HG03135 (cell line): ENCODE results near the gene PPM1B.
"Not testable (repeated sequence)": the region's sequence is repeated elsewhere in the genome, so short reads cannot be mapped to it uniquely, and the experiment has no call there.

ENCODE experiments used
- ATAC-seq: cut with Tn5 transposase; IDR thresholded peaks from one replicate; pipeline ENCODE4 v1.9.1; 2021; ENCODE audit warnings: mild to moderate bottlenecking, moderate library complexity; ENCODE audit not compliant: unreplicated experiment

PPM1B gene

DNA sequence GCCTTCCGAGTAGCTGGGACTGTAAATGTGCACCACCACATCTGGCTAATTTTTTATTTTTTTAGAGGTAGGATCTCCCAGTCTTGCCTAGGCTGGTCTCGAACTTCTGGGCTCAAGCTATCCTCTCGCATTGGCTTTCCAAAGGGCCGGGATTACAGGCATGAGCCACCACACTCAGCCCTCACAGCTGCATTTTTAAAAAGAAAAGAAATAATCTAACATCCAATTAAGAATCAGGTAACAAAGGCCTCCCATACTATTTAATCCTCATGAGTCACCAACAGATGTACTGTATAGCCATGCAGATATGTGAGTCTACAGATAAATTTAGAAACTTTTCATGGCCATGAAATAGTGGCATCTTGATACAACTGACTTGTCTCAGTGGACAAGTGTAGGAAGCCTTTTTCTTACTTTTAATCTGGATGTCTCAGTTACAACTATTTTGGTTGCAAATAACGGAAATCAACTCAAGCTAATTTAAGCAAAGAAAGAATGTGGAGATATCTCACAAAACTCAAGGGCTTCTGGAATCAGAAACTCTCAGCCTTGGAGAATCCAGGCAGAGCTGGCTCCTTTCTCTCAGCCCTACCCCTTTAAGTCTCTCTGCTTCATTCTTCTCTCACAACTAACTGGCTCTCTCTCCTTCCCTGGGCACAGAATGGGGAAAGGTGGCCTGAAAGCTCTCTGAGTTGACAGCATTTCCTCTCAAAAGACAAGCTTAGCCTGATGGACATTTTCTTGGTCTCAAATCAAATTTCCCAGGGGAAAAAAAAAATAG lies 12.8 kb upstream of the PPM1B start:
- ATAC-seq = no peak

DNA sequence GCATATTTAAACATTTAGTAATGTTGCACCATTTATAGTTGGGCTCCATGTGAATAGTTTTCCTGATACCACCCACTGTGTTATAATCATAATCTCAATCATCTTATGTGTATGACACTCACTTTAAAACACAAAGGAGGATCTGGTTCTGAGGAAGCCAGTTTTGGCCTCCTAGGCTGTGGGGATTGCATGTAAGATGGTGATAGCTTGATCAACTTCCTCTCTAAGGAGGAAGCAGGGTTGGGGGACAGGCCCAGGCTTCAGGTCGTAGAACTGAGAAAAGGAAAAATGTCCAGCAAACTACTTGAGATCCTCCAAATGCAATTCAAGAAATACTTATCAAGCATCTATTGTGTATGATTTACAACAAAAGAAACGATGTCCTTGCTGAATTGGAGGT lies 4.9 kb upstream of the PPM1B start:
- ATAC-seq = no peak

DNA sequence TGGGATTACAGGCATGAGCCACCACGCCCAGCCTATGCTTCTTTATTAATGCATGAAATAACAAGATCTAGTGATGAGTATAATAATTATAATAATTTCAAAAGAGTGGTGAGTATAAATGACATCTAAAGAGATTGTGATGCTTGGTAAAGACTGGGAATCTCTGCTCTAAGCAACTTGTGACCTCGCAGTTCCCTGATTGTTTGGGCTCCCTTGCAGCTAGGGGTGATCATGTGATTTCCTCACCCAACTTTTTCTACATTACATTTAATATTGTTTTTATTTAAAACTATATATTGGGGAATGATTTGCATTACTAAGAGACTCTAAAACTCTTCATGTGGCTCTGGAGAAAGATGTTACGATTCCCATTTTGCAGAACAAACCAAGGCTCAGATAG lies 4.1 kb upstream of the PPM1B start:
- no peak for ATAC-seq

DNA sequence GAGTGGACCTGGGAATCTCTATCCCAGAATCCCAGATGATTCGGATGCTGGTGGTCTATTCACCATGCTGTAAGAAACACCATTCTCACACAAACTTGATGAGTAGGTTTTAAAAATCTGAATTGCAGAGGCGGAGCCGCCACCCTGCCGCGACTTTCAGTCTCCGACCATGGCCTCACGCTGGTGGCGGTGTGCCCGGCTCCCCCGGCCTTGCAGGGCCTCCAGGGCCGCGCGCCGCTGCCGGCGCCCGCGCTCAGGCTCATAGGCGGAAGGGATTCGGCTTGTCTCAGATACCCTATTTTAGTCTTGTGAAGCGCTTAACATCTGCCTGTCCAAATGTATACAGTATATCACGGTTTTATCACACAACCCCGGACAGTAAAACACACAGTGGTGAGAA lies 2.6 kb upstream of the PPM1B start:
- no peak for ATAC-seq

DNA sequence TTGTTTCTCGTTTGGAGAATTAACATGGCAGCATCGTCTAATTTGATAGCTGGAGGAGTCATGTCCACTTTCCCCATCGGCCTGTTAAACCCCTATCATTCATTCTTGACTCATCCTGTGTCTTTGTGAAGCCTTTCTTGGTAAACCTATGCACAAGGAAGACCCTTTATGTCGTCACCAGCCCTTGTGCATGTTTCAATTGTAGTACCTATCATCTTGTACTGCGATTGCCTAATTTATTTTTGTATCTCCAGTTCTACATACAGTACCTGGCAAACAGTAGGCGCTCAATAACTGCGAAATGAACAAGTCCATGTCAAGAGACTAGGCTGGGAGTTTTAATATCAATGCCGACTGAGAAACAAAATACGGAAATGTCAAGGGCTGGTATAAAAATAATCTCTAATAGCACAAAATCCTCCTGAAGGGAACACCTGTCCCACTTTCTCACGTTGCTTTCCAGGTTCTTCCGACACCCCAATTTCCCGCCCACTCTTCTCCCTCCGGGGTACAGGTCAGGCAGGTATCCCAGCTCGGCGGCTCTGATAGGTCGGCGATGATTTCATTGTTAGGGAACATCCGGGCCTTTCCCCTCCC lies 1.3 kb upstream of the PPM1B start:
- ATAC-seq = no peak

DNA sequence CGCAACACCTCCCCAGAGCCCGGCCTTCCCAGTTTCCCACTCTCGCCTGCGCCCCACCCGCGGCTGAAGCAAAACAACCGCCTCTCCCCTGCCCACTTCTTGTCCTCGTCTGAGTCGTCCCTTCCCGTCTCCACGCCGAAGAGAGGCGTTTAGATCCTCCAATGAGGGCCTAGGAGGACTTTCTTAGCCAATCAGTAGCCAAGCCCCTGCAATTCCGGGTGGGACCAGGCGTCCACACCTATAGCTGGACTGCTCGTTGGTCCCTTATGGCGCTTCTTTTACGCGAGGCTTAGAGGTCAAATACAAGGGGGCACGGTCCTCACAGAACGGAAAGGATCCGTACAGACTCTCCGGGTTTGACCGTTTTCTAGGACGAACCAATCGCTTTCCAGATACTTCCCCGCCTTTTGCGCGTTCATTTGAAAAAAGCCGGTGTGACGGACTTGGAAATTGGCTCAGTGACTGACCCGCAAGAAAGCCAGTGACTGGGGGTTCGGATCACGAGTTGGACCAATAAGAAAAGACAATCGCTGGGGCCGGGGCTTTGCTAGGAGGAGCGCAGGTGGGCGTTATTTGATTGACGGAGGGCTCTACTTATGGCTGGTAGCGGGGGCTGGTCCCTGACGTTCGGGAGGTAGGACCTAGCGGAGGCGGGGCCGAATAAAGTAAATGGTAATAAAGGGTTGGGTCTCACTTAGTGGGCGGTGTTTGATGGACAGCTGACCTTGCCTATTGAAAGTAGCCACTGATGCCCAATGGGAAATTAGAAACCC lies 581 bp upstream of the PPM1B start:
- peak; percentile 85 for ATAC-seq

DNA sequence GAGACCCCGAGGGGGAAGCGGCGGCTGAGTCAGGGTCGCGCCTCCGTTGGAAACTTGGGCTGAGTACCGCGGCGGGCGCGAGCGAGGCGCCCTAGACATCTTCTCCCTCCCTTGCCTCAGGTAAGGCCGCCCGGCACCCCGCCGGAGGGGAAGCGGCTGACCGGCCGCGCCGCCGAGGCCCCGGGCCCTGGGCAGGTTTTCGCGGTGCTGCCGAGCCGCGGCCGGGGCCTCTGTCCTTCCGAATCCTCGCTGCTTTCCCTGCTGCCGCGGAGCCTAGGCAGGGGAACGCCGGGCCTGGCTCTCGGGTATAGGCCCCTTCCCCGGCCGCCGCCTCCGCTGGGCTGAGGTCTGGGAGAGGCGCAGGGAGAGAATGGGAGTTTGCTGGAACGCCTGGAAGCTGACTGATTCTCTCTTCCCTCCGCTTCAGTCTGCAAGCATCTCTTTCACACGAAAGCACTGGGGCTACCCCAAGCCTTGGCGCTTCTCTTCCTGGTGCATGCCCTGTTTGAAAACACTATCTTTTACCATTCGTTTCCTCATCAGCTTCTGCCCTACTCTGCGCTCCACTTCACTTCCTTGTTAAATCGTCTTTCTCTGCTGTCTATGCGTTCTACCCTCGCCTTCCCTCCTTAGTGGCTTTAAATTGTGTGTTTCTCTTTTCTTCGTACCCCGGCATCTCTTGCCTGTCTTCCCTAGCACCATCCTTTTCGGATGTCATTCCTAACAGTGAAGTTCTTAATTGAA lies 652 bp downstream of the PPM1B start:
- ATAC-seq = peak; percentile 27

DNA sequence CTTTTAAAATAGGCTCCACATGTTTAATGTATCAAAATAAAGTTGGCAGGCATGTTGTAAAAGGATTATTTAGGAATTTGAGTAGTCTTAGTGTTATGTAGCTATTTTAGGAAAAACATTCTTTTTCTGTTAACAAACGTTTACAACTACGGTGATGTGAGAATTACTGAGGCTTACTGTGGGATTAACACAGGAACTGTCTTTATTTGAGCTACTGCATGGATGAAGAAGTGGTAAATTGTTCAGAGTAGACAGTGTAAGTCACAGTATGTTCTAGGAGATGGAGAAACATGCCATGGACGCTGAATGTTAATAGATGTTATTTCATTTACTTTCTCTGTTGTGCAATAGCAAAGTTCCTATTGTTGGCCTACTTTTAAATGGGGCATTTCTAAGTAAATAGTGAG lies 1.6 kb downstream of the PPM1B start:
- no peak for ATAC-seq

DNA sequence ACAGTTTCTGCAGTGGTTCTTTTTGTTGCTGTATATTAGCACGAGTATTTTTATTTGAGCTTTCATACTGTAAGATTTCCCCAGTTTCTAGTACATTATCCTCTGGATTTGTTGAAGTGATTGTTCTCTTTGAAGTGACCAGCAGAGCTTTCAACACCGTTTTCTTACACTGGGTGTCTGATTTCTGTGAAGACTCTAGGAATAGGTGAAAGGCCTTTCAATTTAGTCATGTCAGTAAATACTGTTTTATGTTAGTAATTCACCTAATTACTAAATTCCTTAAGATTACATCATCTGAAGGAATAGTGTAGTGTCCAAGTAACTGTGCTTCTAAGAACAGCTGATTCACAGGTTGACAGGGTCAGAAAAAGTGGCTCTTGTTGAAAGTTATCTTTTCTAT lies 2.3 kb downstream of the PPM1B start:
- ATAC-seq = no peak

DNA sequence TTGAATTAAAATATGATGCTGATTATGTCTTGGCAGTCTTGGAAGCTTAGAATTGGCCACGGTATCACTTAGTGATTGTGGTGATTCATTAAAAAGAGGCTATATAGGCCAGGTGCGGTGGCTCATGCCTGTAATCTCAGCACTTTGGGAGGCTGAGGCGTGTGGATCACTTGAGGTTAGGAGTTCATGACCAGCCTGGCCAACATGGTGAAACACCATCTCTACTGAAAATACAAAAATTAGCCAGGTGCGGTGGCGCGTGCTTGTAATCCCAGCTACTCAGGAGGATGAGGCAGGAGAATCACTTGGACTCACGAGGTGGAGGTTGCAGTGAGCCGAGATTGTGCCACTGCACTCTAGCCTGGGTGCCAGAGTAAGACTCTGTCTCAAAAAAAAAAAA lies 2.8 kb downstream of the PPM1B start:
- ATAC-seq = not testable (repeated sequence)

DNA sequence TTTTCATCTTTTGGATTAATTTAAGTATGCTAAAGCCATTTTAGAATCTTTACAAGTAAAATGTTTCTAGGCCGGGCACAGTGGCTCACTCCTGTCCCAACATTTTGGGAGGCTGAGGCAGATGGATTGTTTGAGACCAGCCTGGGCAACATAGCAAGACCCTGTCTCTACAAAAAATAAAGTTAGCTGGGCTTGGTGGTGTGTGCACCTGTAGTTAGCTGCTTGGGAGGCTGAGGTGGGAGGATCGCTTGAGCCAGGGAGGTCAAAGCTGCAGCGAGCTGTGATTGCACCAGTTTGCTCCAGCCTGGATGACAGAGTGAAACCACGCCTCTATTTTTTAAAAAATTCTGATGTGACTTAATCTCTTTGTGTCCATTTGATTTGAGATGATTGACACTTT lies 3.9 kb downstream of the PPM1B start:
- no peak for ATAC-seq

DNA sequence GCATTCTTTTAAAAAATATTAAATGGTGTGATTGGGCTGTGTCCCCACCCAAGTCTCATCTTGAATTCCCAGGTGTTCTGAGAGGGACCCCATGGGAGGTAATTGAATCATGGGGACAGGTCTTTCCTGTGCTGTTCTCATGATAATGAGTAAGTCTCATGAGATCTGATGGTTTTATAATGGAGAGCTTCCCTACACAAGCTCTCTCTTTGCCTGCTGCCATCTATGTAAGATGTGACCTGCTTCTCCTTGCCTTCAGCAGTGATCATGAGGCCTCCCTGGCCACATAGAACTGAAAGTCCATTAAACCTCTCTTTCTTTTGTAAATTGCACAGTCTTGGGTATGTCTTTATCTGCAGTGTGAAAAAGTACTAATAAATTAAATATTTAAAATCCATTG lies 10.3 kb downstream of the PPM1B start:
- no peak for ATAC-seq

DNA sequence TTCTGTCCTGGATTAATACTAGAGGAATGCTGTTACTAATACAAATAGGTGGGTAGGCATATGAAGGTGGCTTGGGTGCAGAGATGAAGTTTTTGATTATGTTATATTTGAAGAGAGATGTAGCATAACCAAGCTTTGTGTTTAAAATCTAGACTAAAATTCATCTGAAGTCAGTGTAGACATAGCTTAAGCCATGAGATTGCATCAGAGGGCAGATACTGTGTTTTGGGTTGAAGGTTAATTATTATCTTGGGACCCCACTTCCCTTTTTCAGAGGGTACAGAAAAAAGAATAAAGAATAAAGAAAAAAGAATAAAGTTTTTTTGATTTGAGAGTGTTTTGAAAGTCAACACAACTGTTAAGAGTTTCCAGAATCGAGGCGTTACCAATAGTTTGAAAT lies 13.0 kb downstream of the PPM1B start:
- ATAC-seq = no peak

DNA sequence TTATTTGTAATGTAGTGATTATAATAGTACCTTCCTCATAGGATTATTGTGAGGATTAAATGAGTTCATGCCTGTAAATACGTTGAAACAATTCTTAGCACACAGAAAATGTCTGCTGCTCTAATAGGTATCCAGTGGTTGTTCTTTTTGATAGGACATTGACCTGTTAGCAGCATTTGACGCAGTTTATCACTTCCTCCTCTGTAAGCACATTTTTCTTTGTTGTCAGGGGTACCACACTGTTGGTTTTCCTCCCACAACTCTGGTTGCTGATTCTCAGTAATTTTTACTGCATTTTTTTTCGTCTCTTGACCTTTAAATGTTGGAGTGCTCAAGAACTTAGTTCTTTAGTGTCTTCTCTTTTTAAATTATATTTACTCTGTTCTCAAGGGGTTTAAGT lies 15.4 kb downstream of the PPM1B start:
- no peak for ATAC-seq

DNA sequence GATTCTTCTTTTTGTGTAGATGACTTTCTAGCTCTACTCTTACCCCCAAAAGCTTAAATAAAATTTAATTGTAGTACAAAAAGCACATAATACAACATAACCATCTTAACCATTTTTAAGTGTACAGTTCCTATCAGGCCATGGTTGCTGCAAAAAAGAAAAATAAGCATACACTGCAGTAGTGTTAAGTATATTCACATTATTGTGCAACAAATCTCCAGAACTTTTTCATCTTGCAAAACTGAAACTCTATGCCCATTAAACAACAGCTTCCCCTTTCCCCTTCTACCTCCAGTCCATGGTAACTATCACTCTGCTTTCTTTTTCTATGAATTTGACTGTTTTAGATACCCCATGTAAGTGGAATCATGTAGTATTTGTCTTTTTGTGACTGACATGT lies 18.1 kb downstream of the PPM1B start:
- ATAC-seq = no peak

DNA sequence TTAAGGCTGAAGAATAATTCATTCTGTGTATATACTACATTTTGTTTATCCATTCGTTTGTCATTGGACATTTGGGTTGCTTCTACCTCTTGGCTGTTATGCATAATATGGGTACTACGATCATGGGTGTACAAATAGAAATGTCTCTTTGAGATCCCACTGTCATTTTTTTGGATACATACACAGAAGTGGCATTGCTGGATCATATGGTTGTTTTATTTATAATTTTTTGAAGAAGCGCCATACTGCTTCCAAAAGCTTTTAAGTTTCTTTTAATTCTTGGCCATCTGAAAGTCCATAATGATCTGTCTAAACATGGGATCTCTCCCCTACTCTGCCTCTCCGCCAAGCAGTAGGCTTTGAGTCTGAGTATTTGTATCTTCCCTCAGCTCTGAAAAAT lies 18.6 kb downstream of the PPM1B start:
- ATAC-seq = no peak

DNA sequence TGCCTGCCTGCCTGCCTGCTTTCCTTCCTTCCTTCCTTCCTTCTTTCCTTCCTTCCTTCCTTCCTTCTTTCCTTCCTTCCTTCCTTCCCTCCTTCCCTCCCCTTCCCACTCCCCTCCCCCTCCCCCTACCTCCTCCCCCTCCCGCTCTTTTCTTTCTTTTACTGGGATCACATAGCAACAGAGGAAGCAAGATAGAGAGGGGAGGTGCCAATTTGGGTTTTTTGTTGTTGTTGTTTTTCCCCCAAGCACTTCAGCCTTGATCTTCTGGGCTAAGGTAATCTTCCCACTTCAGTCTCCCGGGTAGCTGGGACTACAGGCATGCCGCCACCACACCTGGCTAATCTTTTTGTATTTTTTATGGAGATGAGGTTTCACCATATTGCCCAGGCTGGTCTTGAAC lies 20.0 kb downstream of the PPM1B start:
- ATAC-seq = no peak

DNA sequence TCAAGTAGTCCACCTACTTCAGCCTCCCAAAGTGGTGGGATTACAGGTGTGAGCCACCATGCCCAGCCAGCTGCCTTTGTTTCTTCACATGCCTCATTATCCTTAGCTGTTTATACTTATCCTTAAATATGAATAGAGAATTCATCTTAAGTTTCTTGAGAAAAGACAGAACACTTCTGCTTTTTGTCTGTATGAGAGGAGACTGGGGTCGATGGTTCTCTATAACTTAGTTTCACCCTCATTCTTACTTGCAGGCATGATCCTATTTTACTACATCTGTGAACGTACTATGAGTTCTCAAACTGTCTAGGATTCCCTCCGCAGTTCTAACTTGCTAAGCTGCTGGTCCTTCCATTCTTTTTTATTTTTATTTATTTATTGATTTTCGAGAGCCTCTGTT lies 20.4 kb downstream of the PPM1B start:
- ATAC-seq = no peak

DNA sequence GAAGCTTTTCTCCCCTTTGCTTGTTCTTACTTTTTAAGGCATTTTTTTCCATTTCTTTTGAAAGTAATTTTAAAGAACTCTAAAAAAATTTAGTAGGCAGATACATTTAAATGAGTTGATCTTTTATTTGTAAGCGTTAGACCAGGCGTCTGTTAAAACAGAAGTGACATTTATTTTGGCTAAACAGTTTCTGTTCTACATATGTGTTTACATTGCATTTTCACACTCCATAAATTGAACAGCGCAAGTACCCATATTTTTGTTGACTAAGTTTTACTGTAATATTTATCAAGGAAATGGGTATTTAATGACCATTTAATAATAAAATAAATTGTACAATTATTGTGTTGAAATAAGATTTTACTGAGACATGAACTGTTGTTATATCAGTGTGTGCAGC lies 21.9 kb downstream of the PPM1B start:
- ATAC-seq = no peak

DNA sequence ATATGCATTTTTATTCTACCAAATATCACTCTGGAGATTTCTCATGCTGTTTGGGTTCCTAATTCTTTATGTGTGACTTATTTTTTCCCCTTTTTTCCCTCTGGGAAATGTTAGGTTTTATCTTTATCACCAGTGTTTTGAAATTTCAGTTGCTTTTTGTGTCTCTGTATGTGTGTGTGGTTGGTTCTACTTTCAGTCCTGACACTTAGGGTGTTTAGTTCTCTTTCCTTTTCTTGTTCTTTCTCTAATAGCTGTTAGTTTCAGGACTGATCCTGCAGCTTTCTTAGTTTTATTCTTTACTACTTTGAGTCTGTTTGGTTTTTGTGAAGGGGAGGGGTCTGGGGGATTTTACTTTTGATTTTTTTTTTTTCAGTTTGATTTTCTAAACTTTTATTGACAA lies 23.1 kb downstream of the PPM1B start:
- peak; percentile 87 for ATAC-seq

DNA sequence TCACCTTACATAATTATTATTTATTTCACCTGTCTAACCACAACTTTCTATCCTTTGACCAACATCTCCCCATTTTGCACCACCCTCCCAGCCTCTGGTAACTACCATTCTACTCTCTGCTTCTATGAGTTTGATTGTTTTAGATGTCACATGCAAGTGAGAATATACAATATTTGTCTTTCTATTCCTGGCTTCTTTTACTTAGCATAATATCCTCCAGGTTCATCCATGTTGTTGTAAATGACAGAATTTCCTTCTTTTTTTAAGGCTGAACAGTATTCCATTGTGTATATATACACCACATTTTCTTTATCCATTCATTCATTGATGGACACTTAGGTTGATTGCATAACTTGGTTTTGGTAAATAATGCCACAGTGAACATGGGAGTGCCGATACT lies 24.0 kb downstream of the PPM1B start:
- ATAC-seq = no peak
